AG09309 (cell line): ENCODE data around the gene INTS6.

Source experiments
- DNase-seq: peaks from one replicate; pipeline ENCODE4 v3.0.0-alpha.2; 2010; ENCODE audit warnings: low read depth
- H3K4me3 ChIP-seq: 2 replicates; pipeline ENCODE4 v1.5.1; 2011; ENCODE audit warnings: mild to moderate bottlenecking, low read depth, low read length, moderate library complexity; ENCODE audit not compliant: control insufficient read depth
- TF ChIP-seq, protein P1 (sequence below): IDR thresholded peaks from 2 replicates; pipeline ENCODE4 v1.5.1; 2011; ENCODE audit warnings: mild to moderate bottlenecking, low read depth, low read length, inconsistent platforms; ENCODE audit not compliant: insufficient read depth, control insufficient read depth; ENCODE audit errors: missing control alignments

INTS6 gene

GRCh38 chr13:51370116-51370515, 82.7 kb downstream of the INTS6 start:
- DNase-seq = no peak
- H3K4me3 ChIP-seq = no peak overlapping the region
- TF ChIP-seq, protein P1, sequence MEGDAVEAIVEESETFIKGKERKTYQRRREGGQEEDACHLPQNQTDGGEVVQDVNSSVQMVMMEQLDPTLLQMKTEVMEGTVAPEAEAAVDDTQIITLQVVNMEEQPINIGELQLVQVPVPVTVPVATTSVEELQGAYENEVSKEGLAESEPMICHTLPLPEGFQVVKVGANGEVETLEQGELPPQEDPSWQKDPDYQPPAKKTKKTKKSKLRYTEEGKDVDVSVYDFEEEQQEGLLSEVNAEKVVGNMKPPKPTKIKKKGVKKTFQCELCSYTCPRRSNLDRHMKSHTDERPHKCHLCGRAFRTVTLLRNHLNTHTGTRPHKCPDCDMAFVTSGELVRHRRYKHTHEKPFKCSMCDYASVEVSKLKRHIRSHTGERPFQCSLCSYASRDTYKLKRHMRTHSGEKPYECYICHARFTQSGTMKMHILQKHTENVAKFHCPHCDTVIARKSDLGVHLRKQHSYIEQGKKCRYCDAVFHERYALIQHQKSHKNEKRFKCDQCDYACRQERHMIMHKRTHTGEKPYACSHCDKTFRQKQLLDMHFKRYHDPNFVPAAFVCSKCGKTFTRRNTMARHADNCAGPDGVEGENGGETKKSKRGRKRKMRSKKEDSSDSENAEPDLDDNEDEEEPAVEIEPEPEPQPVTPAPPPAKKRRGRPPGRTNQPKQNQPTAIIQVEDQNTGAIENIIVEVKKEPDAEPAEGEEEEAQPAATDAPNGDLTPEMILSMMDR = no peak

- no peak for DNase-seq
- H3K4me3 ChIP-seq = no peak overlapping the region
- TF ChIP-seq, protein P1 = no peak
These were observed 88.3 kb downstream of the INTS6 start for GRCh38 chr13:51364404-51365008.

DNA sequence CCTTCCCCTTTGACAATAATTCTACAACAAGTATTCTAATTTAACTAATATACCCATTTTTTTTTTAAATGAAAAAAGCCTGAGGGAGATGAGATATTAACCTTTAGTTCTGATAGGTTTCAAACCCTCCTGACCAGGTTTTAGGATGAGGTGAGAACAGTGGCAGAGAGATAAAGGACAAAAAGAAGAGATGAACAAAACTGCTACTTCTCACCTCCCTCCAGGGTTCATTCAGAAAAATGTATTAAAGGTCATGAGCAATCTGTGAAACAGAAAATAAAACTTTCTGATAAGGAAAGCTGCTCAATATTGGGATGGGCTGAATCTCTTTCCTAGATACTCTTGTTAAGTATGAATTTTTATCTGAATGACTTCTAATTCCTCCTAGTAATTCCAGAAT, 89.2 kb downstream of the INTS6 start:
- no peak for DNase-seq
- TF ChIP-seq, protein P1 = no peak
- no peak overlapping the region for H3K4me3 ChIP-seq

GRCh38 chr13:51361106-51361505, 91.7 kb downstream of the INTS6 start:
- DNase-seq = no peak
- TF ChIP-seq, protein P1 = no peak
- H3K4me3 ChIP-seq = no peak overlapping the region

DNA sequence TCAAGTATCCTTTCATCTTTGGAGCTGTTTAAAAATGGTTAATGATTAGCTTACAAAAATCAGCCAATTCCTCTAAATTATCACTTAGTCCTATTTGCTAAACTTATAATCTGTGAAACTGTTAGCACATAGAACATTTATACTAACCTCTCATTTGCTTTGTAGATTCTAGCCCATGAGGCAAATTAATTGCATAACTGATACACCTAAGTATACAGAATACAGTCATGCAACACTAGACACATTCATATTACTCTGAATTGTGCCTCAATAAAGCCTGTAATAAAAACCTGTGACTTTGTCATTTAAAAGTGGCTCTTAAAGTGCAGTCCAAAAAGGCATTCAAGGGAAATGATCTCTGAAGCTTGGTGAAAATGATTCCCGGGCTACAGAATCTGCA, 92.3 kb downstream of the INTS6 start:
- H3K4me3 ChIP-seq = no peak overlapping the region
- DNase-seq = no peak
- TF ChIP-seq, protein P1 = no peak

DNA sequence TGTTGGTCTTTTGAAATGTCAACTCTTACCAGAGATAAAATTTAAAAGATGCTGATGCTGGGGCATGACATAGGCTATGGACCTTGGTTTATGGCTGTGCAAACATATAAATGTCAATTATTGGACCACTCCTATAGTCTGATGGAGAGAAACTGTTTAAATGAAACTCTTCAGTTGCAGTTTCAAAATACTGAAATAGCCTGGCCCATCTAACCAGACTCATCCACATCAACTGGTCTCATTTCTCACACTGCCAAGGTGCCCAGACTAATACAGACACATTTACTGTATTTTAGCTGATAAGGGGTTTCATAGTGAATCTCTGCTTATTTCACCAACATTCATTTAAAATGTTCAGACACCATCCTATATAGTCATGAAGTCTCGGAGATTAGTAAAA, 93.5 kb downstream of the INTS6 start:
- DNase-seq = no peak
- TF ChIP-seq, protein P1 = no peak
- no peak overlapping the region for H3K4me3 ChIP-seq
